ENCODE data around the gene NSG2.

Gene NSG2

DNA sequence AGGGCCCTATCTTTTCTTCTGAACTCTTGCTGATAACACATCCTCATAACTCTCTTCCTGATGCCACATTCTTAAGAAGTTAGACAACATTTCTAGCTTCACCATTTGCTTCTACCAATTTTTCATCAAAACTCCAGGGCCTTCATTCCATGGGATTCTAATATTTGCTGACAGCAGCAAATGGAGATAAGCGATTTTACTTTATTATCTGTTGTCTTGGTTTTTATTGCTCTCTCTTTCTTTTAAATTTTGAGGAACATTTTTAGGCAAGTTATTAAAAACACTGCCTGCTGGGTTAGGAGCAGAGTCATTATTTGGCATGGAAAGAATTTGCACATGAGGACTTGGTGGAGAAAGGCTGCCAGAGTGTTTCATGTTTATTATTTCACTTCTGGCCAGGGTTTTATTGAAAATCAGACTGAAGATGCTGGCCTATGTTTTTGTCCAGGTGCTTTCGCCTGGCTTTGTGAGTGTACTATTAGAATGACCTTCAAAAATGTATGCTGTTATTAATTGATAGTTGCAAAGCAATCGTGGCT, 27.7 kb downstream of the NSG2 start:
- Histone ChIP-seq H3K4me3 (no peak overlapping the region), H3K27me3 (no peaks in the 10 kb centered on the region), H3K4me1 (no peaks in the 10 kb centered on the region), H3K9me3 (no peaks in the 10 kb centered on the region), H3K36me3 (no peaks in the 10 kb centered on the region), H3K27ac (no peak overlapping the region)
- DNase-seq = no peak
- TF ChIP-seq, protein P1, sequence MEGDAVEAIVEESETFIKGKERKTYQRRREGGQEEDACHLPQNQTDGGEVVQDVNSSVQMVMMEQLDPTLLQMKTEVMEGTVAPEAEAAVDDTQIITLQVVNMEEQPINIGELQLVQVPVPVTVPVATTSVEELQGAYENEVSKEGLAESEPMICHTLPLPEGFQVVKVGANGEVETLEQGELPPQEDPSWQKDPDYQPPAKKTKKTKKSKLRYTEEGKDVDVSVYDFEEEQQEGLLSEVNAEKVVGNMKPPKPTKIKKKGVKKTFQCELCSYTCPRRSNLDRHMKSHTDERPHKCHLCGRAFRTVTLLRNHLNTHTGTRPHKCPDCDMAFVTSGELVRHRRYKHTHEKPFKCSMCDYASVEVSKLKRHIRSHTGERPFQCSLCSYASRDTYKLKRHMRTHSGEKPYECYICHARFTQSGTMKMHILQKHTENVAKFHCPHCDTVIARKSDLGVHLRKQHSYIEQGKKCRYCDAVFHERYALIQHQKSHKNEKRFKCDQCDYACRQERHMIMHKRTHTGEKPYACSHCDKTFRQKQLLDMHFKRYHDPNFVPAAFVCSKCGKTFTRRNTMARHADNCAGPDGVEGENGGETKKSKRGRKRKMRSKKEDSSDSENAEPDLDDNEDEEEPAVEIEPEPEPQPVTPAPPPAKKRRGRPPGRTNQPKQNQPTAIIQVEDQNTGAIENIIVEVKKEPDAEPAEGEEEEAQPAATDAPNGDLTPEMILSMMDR (IDR thresholded peaks at IDR 0.05) = no peak
- intact Hi-C loops (cut with DNase I; ENCODE audit: low total_unique reads) = no loop called here

DNA sequence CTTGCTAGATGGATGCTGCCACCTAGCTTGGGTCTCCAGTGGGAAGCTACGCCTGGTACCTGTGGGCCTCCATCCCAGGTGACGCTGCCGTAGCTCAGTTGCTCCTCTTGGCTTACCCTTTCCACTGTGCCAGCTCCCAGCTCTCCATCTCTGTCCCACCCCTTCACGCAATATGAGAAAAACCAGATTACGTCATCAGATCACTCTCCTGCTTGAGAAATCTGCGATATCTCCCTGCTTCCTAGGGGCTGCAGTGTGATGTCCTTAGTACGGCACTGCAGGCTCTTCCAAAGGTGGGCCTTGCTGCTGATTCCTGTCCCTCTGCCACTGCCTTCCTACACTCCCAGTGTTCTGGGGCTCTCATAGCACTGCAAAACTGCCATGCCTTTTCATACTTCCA, 28.9 kb downstream of the NSG2 start:
- TF ChIP-seq, protein P1 (IDR thresholded peaks at IDR 0.05) = no peak
- no peak overlapping the region for H3K4me3 ChIP-seq
- no peaks in the 10 kb centered on the region for H3K27me3 ChIP-seq
- no peaks in the 10 kb centered on the region for H3K36me3 ChIP-seq
- intact Hi-C loops (cut with DNase I; ENCODE audit: low total_unique reads) = no loop called here
- no peaks in the 10 kb centered on the region for H3K4me1 ChIP-seq
- no peak overlapping the region for H3K27ac ChIP-seq
- DNase-seq = no peak
- no peaks in the 10 kb centered on the region for H3K9me3 ChIP-seq

DNA sequence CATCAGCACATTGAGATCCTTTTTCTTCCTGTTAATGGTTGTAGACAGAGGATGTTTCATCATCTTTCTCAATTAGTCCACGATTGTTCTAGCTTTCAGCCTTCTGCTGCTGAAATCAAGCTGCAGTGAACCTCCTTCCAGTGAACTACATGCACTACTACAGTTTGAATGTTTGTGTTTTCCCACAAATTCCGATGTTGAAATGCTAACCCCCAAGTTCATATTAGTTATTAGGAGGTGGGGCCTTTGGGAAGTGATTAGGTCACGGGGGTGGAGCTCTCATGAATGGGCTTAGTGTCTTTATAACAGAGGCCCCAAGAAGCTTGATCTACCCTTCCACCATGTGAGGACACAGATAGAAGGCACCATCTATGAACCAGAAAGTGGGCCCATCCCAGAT, 32.9 kb downstream of the NSG2 start:
- Histone ChIP-seq H3K9me3 (no peaks in the 10 kb centered on the region), H3K27ac (no peak overlapping the region), H3K36me3 (no peaks in the 10 kb centered on the region), H3K4me1 (no peaks in the 10 kb centered on the region), H3K4me3 (no peak overlapping the region), H3K27me3 (peaks cover 0 to 5% of the 10 kb centered on the region in 2 donors)
- intact Hi-C loops (cut with DNase I; ENCODE audit: low total_unique reads) = no loop called here
- no peak for DNase-seq
- TF ChIP-seq, protein P1 (IDR thresholded peaks at IDR 0.05) = no peak

DNA sequence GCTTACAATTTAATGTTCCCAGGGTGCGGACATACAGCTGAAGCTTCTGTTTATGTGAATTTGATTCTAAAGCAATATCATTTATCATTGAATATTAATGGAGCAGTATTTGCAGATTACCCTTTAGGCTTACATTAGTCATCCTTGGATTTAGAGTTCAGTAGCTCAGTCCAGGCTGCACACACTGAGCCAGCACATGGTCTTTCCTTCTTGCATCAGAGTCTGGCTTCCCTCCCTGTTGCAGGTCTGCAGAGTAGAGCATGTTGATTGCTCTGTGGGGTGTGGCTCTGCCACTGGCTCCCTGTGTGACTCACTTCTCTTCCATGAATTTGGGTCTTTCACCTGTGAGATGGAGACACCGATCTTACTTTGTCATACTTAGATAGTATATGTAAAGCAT, 36.8 kb downstream of the NSG2 start:
- TF ChIP-seq, protein P1 (IDR thresholded peaks at IDR 0.05) = no peak
- DNase-seq = no peak
- H3K4me3 ChIP-seq = no peak overlapping the region
- peaks cover 0 to 5% of the 10 kb centered on the region in 2 donors for H3K27me3 ChIP-seq
- no peak overlapping the region for H3K27ac ChIP-seq
- intact Hi-C loops (cut with DNase I; ENCODE audit: low total_unique reads) = no loop called here
- no peaks in the 10 kb centered on the region for H3K9me3 ChIP-seq
- no peaks in the 10 kb centered on the region for H3K4me1 ChIP-seq
- H3K36me3 ChIP-seq = no peaks in the 10 kb centered on the region

DNA sequence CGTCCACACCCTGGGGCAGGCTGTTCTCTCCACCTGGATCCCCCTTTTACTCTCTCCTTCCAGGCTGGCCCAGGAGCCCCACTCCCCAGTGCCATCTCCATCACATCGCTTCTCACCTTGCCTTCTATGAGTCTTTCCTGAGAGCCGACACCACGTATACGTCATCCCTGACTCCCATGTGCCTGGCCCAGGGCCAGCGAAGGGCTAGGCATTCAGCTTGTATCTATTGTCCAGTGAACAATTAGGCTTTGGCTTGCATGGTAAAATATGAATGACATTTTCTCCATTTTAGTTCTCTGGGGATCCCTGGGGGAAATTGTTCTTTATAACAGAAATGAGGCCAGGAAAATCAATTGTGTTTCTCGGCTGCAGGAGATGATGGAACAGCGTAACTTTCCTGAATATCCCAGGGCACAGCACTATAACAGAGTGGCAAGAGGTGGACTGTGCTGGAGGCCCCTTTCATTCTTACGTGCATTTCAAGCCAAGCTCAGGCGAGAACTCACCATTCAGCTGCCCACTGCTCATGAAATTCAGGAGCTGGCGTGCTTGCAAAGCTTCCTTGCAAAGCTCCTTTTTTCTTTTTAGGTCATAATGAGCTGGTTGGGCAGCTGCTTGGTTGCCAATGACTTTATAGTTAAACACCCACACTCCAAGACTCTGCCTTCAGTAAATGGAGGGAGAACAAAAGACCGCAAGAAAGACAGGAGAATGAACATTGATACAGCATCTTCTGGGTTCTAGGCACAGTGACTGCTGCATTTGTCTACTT, 37.7 kb downstream of the NSG2 start:
- no peak overlapping the region for H3K4me3 ChIP-seq

More for the DNA sequence above, 37.7 kb downstream of the NSG2 start:
- Histone ChIP-seq H3K9me3 (no peaks in the 10 kb centered on the region), H3K27ac (no peak overlapping the region), H3K4me1 (no peaks in the 10 kb centered on the region), H3K27me3 (peaks cover 0 to 5% of the 10 kb centered on the region in 2 donors), H3K36me3 (no peaks in the 10 kb centered on the region)
- TF ChIP-seq, protein P1 (IDR thresholded peaks at IDR 0.05) = no peak
- no peak for DNase-seq
- intact Hi-C loops (cut with DNase I; ENCODE audit: low total_unique reads) = no loop called here
